Measurements from ENCODE around the gene STRN4.
"Not testable (repeated sequence)": the region's sequence is repeated elsewhere in the genome, so short reads cannot be mapped to it uniquely, and the experiment has no call there.

The STRN4 gene

GRCh38 chr19:46782355-46783019, 36.2 kb upstream of the STRN4 start:
- TF ChIP-seq ZFX (IDR thresholded peaks at IDR 0.05) (no peak), CTCF (conservative IDR thresholded peaks at IDR 0.05) (no peak)
- H3K27ac ChIP-seq: 0 out of 2 replicates have a peak overlapping the region, but pooled peaks have one; percentile 16

DNA sequence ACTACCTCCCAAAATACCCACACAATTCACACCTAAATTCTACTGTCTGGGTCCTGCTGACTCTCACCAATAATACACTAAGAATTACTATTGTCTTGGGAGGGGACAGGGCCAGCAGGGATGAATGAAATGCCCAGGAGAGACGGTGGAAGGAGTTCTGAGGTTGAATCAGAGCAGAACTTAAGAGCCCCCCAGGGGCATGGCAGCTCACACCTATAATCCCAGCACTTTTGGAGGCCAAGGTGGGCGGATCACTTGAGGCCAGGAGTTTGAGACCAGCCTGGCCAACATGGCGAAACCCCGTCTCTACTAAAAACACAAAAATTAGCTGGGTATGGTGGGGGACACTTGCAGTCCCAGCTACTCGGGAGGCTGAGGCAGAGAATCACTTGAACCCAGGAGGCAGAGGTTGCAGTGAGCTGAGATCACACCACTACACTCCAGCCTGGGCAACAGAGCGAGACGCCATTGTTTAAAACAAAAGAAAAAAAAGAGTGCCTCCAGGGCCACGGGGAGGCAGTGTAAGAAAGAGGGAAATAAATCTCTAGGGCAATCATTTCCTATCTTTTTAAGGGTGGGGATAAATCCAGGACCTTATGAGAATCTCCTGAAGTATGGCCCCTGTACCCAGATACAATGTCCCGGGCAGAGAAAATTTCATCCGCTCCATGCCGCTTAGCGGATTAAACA, 31.9 kb upstream of the STRN4 start:
- H3K27ac ChIP-seq: not testable (repeated sequence)

DNA sequence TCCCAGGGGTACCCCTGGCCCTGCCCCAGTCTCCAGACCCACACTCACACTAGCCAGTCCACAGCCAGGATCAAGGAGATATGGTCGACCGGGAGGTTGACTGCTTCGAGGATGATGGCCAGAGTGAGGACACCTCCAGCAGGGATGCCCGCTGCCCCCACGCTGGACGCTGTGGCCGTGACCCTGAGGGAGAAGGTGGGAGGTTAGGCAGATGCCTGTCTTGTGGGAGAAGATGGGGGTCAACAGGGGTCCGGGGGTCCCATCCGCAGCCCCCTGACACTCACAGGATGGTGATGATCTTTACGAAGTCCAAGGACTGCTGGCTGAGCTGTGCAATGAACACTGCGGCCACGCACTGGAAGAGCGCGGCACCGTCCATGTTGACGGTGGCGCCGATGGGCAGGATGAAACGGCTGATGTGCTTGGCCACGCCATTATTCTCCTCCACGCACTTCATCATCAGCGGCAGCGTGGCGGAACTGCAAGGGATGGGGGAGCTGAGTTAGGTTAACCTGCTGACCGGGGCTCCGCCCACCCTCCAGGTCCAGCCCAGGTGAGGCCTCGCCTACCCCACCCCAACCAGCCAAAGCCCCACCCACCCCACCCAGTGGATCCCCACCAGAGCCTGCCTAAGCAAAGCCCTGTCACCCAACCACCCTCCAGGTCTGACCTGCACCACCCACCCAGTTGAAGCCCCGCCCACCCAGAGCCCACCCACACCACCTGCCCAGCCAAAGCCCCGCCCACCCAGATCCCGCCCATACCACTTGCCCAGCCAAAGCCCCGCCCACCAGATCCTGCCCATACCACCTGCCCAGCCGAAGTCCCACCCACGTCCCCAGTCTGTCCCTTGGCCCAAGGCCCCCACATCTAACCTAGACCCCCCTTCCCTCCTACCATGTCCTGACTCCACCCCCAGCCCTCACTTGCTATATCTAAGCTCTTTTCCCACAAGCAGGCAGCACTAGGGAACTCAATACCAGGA, 31.0 kb upstream of the STRN4 start:
- no peak overlapping the region for H3K27ac ChIP-seq

GRCh38 chr19:46775642-46776258, 29.5 kb upstream of the STRN4 start:
- TF ChIP-seq CTCF (conservative IDR thresholded peaks at IDR 0.05) (no peak), ZFX (IDR thresholded peaks at IDR 0.05) (no peak)
- no peak overlapping the region for H3K27ac ChIP-seq

More for the DNA sequence above, 31.0 kb upstream of the STRN4 start:
- TF ChIP-seq ZFX (IDR thresholded peaks at IDR 0.05): no peak
- TF ChIP-seq CTCF (conservative IDR thresholded peaks at IDR 0.05): no peak

DNA sequence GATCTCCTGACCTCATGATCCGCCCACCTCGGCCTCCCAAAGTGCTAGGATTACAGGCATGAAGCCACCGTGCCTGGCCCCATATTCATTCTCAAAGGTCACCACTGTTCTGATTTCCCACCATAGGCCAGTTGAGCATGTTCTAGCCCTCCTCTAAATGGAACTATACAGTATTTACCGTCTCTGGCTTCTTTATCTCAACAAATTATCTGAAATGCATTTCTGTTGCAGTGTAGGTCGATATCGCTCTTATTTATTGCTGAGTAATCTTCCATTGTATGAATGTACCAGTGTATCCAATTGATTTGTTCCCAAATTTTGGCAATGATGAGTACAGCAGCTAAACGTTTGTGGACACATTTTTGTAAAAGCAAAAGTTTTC, 26.8 kb upstream of the STRN4 start:
- no peak overlapping the region for H3K27ac ChIP-seq
- TF ChIP-seq CTCF (conservative IDR thresholded peaks at IDR 0.05) (no peak), ZFX (IDR thresholded peaks at IDR 0.05) (no peak)

DNA sequence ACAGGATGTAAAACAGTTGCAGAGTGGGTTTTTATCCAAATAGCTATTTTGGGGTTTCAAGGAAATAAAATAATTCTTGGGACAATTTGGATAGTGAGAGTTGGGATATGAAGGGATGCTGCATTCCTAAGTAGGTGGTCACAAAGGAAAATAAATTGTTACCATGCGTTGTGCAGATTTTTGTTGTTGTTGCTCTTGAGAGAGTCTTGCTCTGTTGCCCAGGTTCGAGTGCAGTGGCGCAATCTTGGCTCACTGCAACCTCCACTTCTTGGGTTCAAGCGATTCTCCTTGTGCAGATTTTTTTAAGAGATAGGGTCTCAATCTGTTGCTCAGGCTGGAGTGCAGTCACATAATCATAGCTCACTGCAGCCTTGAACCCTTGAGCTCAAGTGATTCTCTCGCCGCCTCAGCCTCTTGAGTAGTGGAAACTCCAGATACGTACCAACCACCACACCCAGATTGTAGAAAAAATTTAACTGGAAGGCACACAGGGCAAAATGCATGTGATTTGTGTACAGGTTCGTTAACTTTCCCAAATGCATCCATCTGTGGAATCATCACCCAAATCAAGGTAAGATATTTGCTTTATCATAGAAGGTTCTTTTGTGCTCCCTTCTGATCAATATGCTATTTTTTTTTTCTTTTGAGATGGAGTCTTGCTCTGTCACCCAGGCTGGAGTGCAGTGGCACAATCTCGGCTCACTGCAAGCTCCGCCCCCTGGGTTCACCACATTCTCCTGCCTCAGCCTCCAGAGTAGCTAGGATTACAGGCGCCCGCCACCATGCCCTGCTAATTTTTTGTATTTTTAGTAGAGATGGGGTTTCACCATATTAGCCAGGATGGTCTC, 26.1 kb upstream of the STRN4 start:
- H3K27ac ChIP-seq: no peak overlapping the region
- TF ChIP-seq ZFX (IDR thresholded peaks at IDR 0.05) (no peak), CTCF (conservative IDR thresholded peaks at IDR 0.05) (no peak)

DNA sequence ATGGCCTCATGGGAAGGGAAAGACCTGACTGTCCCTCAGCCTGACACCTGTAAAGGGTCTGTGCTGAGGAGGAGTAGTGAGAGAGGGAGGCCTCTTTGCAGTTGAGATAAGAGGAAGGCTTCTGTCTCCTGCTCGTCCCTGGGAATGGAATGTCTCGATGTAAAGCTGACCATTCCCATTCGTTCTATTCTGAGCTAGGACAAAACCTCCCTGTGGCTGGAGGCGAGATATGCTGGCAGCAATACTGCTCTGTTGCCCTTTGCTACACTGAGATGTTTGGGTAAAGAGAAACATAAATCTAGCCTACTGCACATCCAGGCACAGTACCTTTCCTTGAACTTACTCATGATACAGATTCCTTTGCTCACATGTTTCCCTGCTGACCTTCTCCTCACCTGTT, 22.5 kb upstream of the STRN4 start:
- not testable (repeated sequence) for H3K27ac ChIP-seq

Measured in C4-2B (cell line).